Measurements from ENCODE around the gene TTLL7.

TTLL7 gene

GRCh38 chr1:84021822-84022221 lies 22.9 kb upstream of the TTLL7 start:
- TF ChIP-seq, protein P1, sequence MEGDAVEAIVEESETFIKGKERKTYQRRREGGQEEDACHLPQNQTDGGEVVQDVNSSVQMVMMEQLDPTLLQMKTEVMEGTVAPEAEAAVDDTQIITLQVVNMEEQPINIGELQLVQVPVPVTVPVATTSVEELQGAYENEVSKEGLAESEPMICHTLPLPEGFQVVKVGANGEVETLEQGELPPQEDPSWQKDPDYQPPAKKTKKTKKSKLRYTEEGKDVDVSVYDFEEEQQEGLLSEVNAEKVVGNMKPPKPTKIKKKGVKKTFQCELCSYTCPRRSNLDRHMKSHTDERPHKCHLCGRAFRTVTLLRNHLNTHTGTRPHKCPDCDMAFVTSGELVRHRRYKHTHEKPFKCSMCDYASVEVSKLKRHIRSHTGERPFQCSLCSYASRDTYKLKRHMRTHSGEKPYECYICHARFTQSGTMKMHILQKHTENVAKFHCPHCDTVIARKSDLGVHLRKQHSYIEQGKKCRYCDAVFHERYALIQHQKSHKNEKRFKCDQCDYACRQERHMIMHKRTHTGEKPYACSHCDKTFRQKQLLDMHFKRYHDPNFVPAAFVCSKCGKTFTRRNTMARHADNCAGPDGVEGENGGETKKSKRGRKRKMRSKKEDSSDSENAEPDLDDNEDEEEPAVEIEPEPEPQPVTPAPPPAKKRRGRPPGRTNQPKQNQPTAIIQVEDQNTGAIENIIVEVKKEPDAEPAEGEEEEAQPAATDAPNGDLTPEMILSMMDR (conservative IDR thresholded peaks at IDR 0.05; ENCODE audit: low read length): no peak
- H3K4me3 ChIP-seq (ENCODE audit: low read length): no peak overlapping the region
- DNase-seq (ENCODE audit: low read depth): no peak

DNA sequence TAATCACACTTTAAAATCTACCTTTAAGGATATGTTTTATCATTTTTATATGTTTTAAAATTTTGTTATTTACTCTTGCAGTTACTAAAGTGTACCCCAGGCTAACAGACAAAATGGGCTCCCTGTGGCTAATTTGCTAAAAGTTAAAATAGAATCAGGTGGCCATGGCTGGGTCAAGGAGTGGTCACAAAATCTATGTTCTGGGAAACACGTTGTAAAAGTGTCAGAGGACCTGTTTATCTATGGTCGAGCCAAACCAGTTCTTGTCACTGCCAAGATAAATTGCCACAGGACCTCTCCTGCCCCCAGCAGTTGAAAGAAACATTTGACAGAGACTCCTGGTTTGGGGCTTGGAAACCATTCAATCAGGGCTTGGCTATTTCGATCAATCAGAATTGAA lies 21.2 kb upstream of the TTLL7 start:
- no peak for DNase-seq (ENCODE audit: low read depth)
- no peak overlapping the region for H3K4me3 ChIP-seq (ENCODE audit: low read length)
- TF ChIP-seq, protein P1 (conservative IDR thresholded peaks at IDR 0.05; ENCODE audit: low read length): no peak

- no peak overlapping the region for H3K4me3 ChIP-seq (ENCODE audit: low read length)
These were observed 20.3 kb upstream of the TTLL7 start for GRCh38 chr1:84019217-84019616.

DNA sequence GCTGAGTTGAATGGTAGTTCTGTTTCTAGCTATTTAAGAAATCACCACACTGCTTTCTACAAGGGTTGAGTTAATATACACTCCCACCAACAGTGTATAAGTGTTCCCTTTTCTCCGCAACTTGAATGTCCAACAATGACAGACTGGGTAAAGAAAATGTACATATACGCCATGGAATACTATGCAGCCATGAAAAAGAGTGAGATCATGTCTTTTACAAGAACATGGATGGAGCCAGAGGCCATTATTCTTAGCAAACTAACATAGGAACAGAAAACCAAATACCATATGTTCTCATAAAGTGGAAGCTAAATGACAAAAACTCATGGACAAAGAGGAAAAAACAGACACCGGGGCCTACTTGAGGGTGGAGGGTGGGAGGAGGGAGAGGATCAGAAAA lies 14.8 kb upstream of the TTLL7 start:
- TF ChIP-seq, protein P1 (conservative IDR thresholded peaks at IDR 0.05; ENCODE audit: low read length): no peak
- DNase-seq (ENCODE audit: low read depth): no peak
- H3K4me3 ChIP-seq (ENCODE audit: low read length): no peak overlapping the region

More at GRCh38 chr1:84019217-84019616, 20.3 kb upstream of the TTLL7 start:
- DNase-seq (ENCODE audit: low read depth): no peak
- TF ChIP-seq, protein P1 (conservative IDR thresholded peaks at IDR 0.05; ENCODE audit: low read length): no peak

GRCh38 chr1:84012018-84012417 lies 13.1 kb upstream of the TTLL7 start:
- DNase-seq (ENCODE audit: low read depth): no peak
- TF ChIP-seq, protein P1 (conservative IDR thresholded peaks at IDR 0.05; ENCODE audit: low read length): no peak
- H3K4me3 ChIP-seq (ENCODE audit: low read length): no peak overlapping the region

- H3K4me3 ChIP-seq (ENCODE audit: low read length): no peak overlapping the region
- TF ChIP-seq, protein P1 (conservative IDR thresholded peaks at IDR 0.05; ENCODE audit: low read length): no peak
- DNase-seq (ENCODE audit: low read depth): no peak
These were observed 11.2 kb upstream of the TTLL7 start for GRCh38 chr1:84010136-84010535.

DNA sequence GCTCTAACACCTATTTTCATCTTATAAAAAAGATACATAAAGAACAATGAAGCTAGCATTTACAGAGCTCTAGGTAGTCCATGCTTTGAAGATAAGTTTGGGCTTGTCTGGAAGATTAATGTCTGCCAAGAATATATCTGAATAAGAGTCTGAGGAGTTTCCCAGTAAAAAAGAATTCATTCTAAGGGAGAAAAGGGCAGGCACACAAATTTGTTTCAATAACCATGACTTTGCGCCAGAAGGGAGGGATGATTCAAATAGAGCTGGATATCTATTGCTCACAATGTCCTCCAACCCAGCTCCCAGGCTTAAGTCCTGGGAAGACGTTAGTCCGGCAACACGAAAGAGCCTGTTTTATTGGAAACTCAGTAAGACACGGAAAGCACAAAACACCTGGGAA lies 9.7 kb upstream of the TTLL7 start:
- DNase-seq (ENCODE audit: low read depth): no peak
- no peak overlapping the region for H3K4me3 ChIP-seq (ENCODE audit: low read length)
- TF ChIP-seq, protein P1 (conservative IDR thresholded peaks at IDR 0.05; ENCODE audit: low read length): no peak
